ENCODE data around the gene LIPC. TPM values are rescaled to one million over a fixed set of nuclear protein-coding genes. Genes with fewer than 3 reads are reported as not detected.

LIPC gene
- total and polyA plus RNA-seq, 2 experiments from 2014 or later = not detected

- Histone ChIP-seq H3K27ac (ENCODE audit: low read depth) (no peak overlapping the region), H3K9me2 (ENCODE audit: insufficient read depth) (0 out of 2 replicates have a peak, but pooled peaks cover 3% of the 10 kb centered on the region), H2AFZ (peak overlapping the region; percentile 92), H3K79me2 (replicated peaks; ENCODE audit: insufficient read depth) (no peaks in the 10 kb centered on the region), H3K4me3 (no peak overlapping the region), H3F3A (replicated peaks; ENCODE audit: low read depth) (no peaks in the 10 kb centered on the region), H3K4me1 (ENCODE audit: insufficient read depth) (peaks cover 13% of the 10 kb centered on the region), H3K27me3 (ENCODE audit: insufficient read depth) (no peaks in the 10 kb centered on the region), H4K20me1 (replicated peaks; ENCODE audit: insufficient read depth) (no peaks in the 10 kb centered on the region), H3K36me3 (ENCODE audit: insufficient read depth) (no peaks in the 10 kb centered on the region), H3K4me2 (peak overlapping the region; percentile 48; the same call in 1 of the 2 replicates)
- H3K4me3 Mint-ChIP-seq = no peak overlapping the region
- no peaks in the 10 kb centered on the region for H3K36me3 Mint-ChIP-seq (ENCODE audit: low read depth)
- H3K27me3 Mint-ChIP-seq (ENCODE audit: insufficient read depth, low read depth, poor library complexity) = peaks cover 12% of the 10 kb centered on the region
- peak; percentile 50 for ATAC-seq
- no peak overlapping the region for H3K27ac Mint-ChIP-seq
- H3K4me1 Mint-ChIP-seq = peaks cover 33% of the 10 kb centered on the region
- DNase-seq (ENCODE audit: low spot score) = peak; percentile 47
- no peak for TF ChIP-seq POLR2AphosphoS5 (IDR thresholded peaks at IDR 0.05; ENCODE audit: low read depth)
- no peak for TF ChIP-seq ZNF114 (CRISPR knock-in tag; IDR thresholded peaks at IDR 0.05)
- TF ChIP-seq CTCF (conservative IDR thresholded peaks at IDR 0.05; ENCODE audit: low read depth in 2 of 2) = no peak
- TF ChIP-seq ZNF331 (CRISPR knock-in tag; IDR thresholded peaks at IDR 0.05; ENCODE audit: low read depth) = no peak
- no peak for TF ChIP-seq CREB1 (CRISPR knock-in tag; IDR thresholded peaks at IDR 0.05; ENCODE audit: low read depth)
- no peak for TF ChIP-seq REST (IDR thresholded peaks at IDR 0.05; ENCODE audit: unreplicated experiment)
- no peak for TF ChIP-seq ETS1 (IDR thresholded peaks at IDR 0.05)
- TF ChIP-seq STAT1 (IDR thresholded peaks at IDR 0.05; ENCODE audit: unreplicated experiment) = no peak
- no peak for TF ChIP-seq EZH2phosphoT487 (IDR thresholded peaks at IDR 0.05; ENCODE audit: unreplicated experiment)
- TF ChIP-seq JUNB (IDR thresholded peaks at IDR 0.05; ENCODE audit: unreplicated experiment) = no peak
- TF ChIP-seq, protein P1, sequence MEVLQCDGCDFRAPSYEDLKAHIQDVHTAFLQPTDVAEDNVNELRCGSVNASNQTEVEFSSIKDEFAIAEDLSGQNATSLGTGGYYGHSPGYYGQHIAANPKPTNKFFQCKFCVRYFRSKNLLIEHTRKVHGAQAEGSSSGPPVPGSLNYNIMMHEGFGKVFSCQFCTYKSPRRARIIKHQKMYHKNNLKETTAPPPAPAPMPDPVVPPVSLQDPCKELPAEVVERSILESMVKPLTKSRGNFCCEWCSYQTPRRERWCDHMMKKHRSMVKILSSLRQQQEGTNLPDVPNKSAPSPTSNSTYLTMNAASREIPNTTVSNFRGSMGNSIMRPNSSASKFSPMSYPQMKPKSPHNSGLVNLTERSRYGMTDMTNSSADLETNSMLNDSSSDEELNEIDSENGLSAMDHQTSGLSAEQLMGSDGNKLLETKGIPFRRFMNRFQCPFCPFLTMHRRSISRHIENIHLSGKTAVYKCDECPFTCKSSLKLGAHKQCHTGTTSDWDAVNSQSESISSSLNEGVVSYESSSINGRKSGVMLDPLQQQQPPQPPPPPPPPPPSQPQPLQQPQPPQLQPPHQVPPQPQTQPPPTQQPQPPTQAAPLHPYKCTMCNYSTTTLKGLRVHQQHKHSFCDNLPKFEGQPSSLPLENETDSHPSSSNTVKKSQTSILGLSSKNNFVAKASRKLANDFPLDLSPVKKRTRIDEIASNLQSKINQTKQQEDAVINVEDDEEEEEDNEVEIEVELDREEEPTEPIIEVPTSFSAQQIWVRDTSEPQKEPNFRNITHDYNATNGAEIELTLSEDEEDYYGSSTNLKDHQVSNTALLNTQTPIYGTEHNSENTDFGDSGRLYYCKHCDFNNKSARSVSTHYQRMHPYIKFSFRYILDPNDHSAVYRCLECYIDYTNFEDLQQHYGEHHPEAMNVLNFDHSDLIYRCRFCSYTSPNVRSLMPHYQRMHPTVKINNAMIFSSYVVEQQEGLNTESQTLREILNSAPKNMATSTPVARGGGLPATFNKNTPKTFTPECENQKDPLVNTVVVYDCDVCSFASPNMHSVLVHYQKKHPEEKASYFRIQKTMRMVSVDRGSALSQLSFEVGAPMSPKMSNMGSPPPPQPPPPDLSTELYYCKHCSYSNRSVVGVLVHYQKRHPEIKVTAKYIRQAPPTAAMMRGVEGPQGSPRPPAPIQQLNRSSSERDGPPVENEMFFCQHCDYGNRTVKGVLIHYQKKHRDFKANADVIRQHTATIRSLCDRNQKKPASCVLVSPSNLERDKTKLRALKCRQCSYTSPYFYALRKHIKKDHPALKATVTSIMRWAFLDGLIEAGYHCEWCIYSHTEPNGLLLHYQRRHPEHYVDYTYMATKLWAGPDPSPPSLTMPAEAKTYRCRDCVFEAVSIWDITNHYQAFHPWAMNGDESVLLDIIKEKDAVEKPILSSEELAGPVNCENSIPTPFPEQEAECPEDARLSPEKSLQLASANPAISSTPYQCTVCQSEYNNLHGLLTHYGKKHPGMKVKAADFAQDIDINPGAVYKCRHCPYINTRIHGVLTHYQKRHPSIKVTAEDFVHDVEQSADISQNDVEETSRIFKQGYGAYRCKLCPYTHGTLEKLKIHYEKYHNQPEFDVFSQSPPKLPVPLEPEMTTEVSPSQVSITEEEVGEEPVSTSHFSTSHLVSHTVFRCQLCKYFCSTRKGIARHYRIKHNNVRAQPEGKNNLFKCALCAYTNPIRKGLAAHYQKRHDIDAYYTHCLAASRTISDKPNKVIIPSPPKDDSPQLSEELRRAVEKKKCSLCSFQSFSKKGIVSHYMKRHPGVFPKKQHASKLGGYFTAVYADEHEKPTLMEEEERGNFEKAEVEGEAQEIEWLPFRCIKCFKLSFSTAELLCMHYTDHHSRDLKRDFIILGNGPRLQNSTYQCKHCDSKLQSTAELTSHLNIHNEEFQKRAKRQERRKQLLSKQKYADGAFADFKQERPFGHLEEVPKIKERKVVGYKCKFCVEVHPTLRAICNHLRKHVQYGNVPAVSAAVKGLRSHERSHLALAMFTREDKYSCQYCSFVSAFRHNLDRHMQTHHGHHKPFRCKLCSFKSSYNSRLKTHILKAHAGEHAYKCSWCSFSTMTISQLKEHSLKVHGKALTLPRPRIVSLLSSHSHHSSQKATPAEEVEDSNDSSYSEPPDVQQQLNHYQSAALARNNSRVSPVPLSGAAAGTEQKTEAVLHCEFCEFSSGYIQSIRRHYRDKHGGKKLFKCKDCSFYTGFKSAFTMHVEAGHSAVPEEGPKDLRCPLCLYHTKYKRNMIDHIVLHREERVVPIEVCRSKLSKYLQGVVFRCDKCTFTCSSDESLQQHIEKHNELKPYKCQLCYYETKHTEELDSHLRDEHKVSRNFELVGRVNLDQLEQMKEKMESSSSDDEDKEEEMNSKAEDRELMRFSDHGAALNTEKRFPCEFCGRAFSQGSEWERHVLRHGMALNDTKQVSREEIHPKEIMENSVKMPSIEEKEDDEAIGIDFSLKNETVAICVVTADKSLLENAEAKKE (CRISPR knock-in tag; IDR thresholded peaks at IDR 0.05) = no peak
- no peak for TF ChIP-seq EZH2 (IDR thresholded peaks at IDR 0.05; ENCODE audit: low read depth, unreplicated experiment)
- TF ChIP-seq NANOG (IDR thresholded peaks at IDR 0.05; ENCODE audit: borderline replicate concordance) = no peak
- H3K9me3 Mint-ChIP-seq = no peaks in the 10 kb centered on the region
Observed at GRCh38 chr15:58551764-58552504, 120.1 kb downstream of the LIPC start.
